NCI-H2196 (cell line): ENCODE data around the gene ATP12A.

Experiments used
- DNase-seq: peaks from one replicate; lab custom pipeline; 2025; ENCODE audit not compliant: unreplicated experiment; lab: John Stamatoyannopoulos, UW

Gene ATP12A

GRCh38 chr13:24684600-24684998 lies 4.4 kb downstream of the ATP12A start:
- DNase-seq = no peak

- DNase-seq = no peak
These were observed 5.1 kb downstream of the ATP12A start for GRCh38 chr13:24685314-24685713.

- DNase-seq = no peak
These were observed 7.4 kb downstream of the ATP12A start for GRCh38 chr13:24687611-24688010.

- DNase-seq = no peak
These were observed 7.9 kb downstream of the ATP12A start for GRCh38 chr13:24688111-24688510.

- no peak for DNase-seq
These were observed 8.7 kb downstream of the ATP12A start for GRCh38 chr13:24688950-24689349.

GRCh38 chr13:24691381-24691780 lies 11.2 kb downstream of the ATP12A start:
- DNase-seq = no peak

GRCh38 chr13:24692561-24692960 lies 12.4 kb downstream of the ATP12A start:
- no peak for DNase-seq

GRCh38 chr13:24693862-24694471 lies 13.8 kb downstream of the ATP12A start:
- DNase-seq = peak; percentile 6

- DNase-seq = no peak
These were observed 14.7 kb downstream of the ATP12A start for GRCh38 chr13:24694907-24695306.

GRCh38 chr13:24698686-24699085 lies 18.5 kb downstream of the ATP12A start:
- no peak for DNase-seq

- DNase-seq = no peak
These were observed 19.3 kb downstream of the ATP12A start for GRCh38 chr13:24699541-24699940.

GRCh38 chr13:24700539-24700938 lies 20.3 kb downstream of the ATP12A start:
- no peak for DNase-seq

GRCh38 chr13:24706886-24707585 lies 26.8 kb downstream of the ATP12A start:
- no peak for DNase-seq

GRCh38 chr13:24709186-24709913 lies 29.1 kb downstream of the ATP12A start:
- DNase-seq = no peak

GRCh38 chr13:24713022-24713421 lies 32.8 kb downstream of the ATP12A start:
- DNase-seq = no peak

GRCh38 chr13:24716011-24716410 lies 35.8 kb downstream of the ATP12A start:
- DNase-seq = no peak

- no peak for DNase-seq
These were observed 36.2 kb downstream of the ATP12A start for GRCh38 chr13:24716446-24716845.

- DNase-seq = no peak
These were observed 37.0 kb downstream of the ATP12A start for GRCh38 chr13:24717217-24717616.

GRCh38 chr13:24718192-24718965 lies 38.2 kb downstream of the ATP12A start:
- no peak for DNase-seq

GRCh38 chr13:24719139-24719538 lies 38.9 kb downstream of the ATP12A start:
- DNase-seq = no peak

GRCh38 chr13:24723206-24723605 lies 43.0 kb downstream of the ATP12A start:
- no peak for DNase-seq
